ENCODE measurements around the gene FBXW7. TPM values are rescaled to one million over a fixed set of nuclear protein-coding genes. Genes with fewer than 3 reads are reported as not detected.

FBXW7 gene
- total RNA-seq, 1 donor = 79.5 TPM

GRCh38 chr4:152281211-152281610, 254.7 kb downstream of the FBXW7 start:
- no peak for DNase-seq (ENCODE audit: low read depth)

GRCh38 chr4:152279234-152279566, 256.7 kb downstream of the FBXW7 start:
- DNase-seq (ENCODE audit: low read depth) = no peak

More at GRCh38 chr4:152281211-152281610, 254.7 kb downstream of the FBXW7 start:
- no peak for TF ChIP-seq CTCF (IDR thresholded peaks at IDR 0.05; ENCODE audit: insufficient read depth, low read depth, low read length)
- H3K4me3 ChIP-seq (ENCODE audit: low read depth, low read length) = no peak overlapping the region

GRCh38 chr4:152278505-152279233, 257.2 kb downstream of the FBXW7 start:
- no peak for TF ChIP-seq CTCF (IDR thresholded peaks at IDR 0.05; ENCODE audit: insufficient read depth, low read depth, low read length)
- no peak overlapping the region for H3K4me3 ChIP-seq (ENCODE audit: low read depth, low read length)
- DNase-seq (ENCODE audit: low read depth) = no peak

More at GRCh38 chr4:152279234-152279566, 256.7 kb downstream of the FBXW7 start:
- TF ChIP-seq CTCF (IDR thresholded peaks at IDR 0.05; ENCODE audit: insufficient read depth, low read depth, low read length) = no peak
- H3K4me3 ChIP-seq (ENCODE audit: low read depth, low read length) = no peak overlapping the region

- no peak for DNase-seq (ENCODE audit: low read depth)
- H3K4me3 ChIP-seq (ENCODE audit: low read depth, low read length) = no peak overlapping the region
- TF ChIP-seq CTCF (IDR thresholded peaks at IDR 0.05; ENCODE audit: insufficient read depth, low read depth, low read length) = no peak
Measured at GRCh38 chr4:152278172-152278504, 257.8 kb downstream of the FBXW7 start.

- H3K4me3 ChIP-seq (ENCODE audit: low read depth, low read length) = no peak overlapping the region
- no peak for TF ChIP-seq CTCF (IDR thresholded peaks at IDR 0.05; ENCODE audit: insufficient read depth, low read depth, low read length)
- no peak for DNase-seq (ENCODE audit: low read depth)
Measured at GRCh38 chr4:152277333-152277732, 258.6 kb downstream of the FBXW7 start.

- TF ChIP-seq CTCF (IDR thresholded peaks at IDR 0.05; ENCODE audit: insufficient read depth, low read depth, low read length) = no peak
- no peak for DNase-seq (ENCODE audit: low read depth)
- H3K4me3 ChIP-seq (ENCODE audit: low read depth, low read length) = no peak overlapping the region
Measured at GRCh38 chr4:152273343-152273742, 262.5 kb downstream of the FBXW7 start.

Small RNA genes lying within 50 kb of the gene (small RNA-seq; reads per million reads assigned to genes)
- gene MIR3140 = 1.0 reads per million, percentile 13 among the genes with 10 or more reads in this experiment

Other genes starting within 250 kb of the FBXW7 start
- 8.1 and 11.2 TPM in 2 replicates for gene TMEM154, start 143.9 kb upstream of the FBXW7 start, total RNA-seq
- under 0.01 TPM in 2 replicates for gene TIGD4, start 243.6 kb upstream of the FBXW7 start, total RNA-seq
- 49.3 and 61.3 TPM in 2 replicates for gene ARFIP1, start 243.9 kb upstream of the FBXW7 start, total RNA-seq

Measured in fibroblast of villous mesenchyme (primary cell).